Measurements from ENCODE around the gene COPS8.

GRCh38 chr2:237075749-237076599 is 9.7 kb upstream of the COPS8 start:
- no peak for TF ChIP-seq CTCF (IDR thresholded peaks at IDR 0.05)
- TF ChIP-seq POLR2A (IDR thresholded peaks at IDR 0.05) = no peak

Data from body of pancreas (tissue), 4 donors.